NCI-H1436 treated with DMSO at 0.1 percent for 48 hours (cell line): ENCODE measurements around the gene FAM171A2.
"Not testable (repeated sequence)": the region's sequence is repeated elsewhere in the genome, so short reads cannot be mapped to it uniquely, and the experiment has no call there.

Experiments
- DNase-seq: peaks from one replicate; lab custom pipeline; 2025; lab: John Stamatoyannopoulos, UW

The FAM171A2 gene

GRCh38 chr17:44347206-44348055, 16.2 kb downstream of the FAM171A2 start:
- not testable (repeated sequence) for DNase-seq

- DNase-seq: no peak
These were observed 17.4 kb downstream of the FAM171A2 start for GRCh38 chr17:44346064-44346844.

GRCh38 chr17:44345454-44346026, 18.1 kb downstream of the FAM171A2 start:
- DNase-seq: peak; percentile 41

GRCh38 chr17:44344939-44345453, 18.7 kb downstream of the FAM171A2 start, which contains the start of gene GRN:
TSS of gene GRN (plus strand) at chr17:44345302. CDS start at chr17:44349165, 3,863 bp downstream.
- DNase-seq: peak; percentile 98

GRCh38 chr17:44343510-44344209, 20.0 kb downstream of the FAM171A2 start:
- no peak for DNase-seq

- not testable (repeated sequence) for DNase-seq
These were observed 23.1 kb downstream of the FAM171A2 start for GRCh38 chr17:44340553-44340952.

GRCh38 chr17:44338702-44339101, 25.0 kb downstream of the FAM171A2 start:
- DNase-seq: no peak

- DNase-seq: no peak
These were observed 27.7 kb downstream of the FAM171A2 start for GRCh38 chr17:44335968-44336367.

- no peak for DNase-seq
These were observed 28.1 kb downstream of the FAM171A2 start for GRCh38 chr17:44335564-44335963.

- DNase-seq: no peak
These were observed 28.9 kb downstream of the FAM171A2 start for GRCh38 chr17:44334727-44335126.

GRCh38 chr17:44334315-44334714, 29.3 kb downstream of the FAM171A2 start:
- DNase-seq: no peak

- DNase-seq: no peak
These were observed 30.3 kb downstream of the FAM171A2 start for GRCh38 chr17:44333371-44333770.

GRCh38 chr17:44331249-44331760, 32.3 kb downstream of the FAM171A2 start:
- DNase-seq: peak; percentile 65

GRCh38 chr17:44330263-44330662, 33.4 kb downstream of the FAM171A2 start:
- not testable (repeated sequence) for DNase-seq

GRCh38 chr17:44329516-44329915, 34.1 kb downstream of the FAM171A2 start:
- not testable (repeated sequence) for DNase-seq

GRCh38 chr17:44327715-44328449, 35.8 kb downstream of the FAM171A2 start:
- no peak for DNase-seq

- peak; percentile 83 for DNase-seq
These were observed 36.7 kb downstream of the FAM171A2 start for GRCh38 chr17:44326861-44327444.

- peak; percentile 70 for DNase-seq
These were observed 38.9 kb downstream of the FAM171A2 start, which contains the start of gene SLC25A39 for GRCh38 chr17:44324571-44325275. TSS of gene SLC25A39 (minus strand) at chr17:44324823. CDS start at chr17:44323562, 1,261 bp downstream.

GRCh38 chr17:44324092-44324570, 39.5 kb downstream of the FAM171A2 start:
- DNase-seq: no peak
